Activated CD8-positive, alpha-beta T cell treated with anti-CD3 and anti-CD28 coated beads for 36 hours (primary cell): ENCODE results near the gene CKAP2L. TPM values are rescaled to one million over a fixed set of nuclear protein-coding genes. Genes with fewer than 3 reads are reported as not detected.

Source experiments
- ATAC-seq: fragments of 200-7000 bp; cut with Tn5 transposase; one replicate; pipeline ENCODE4 v1.10.0; 2021; ENCODE audit warnings: mild to moderate bottlenecking, moderate library complexity
- CTCF ChIA-PET: fragments of 350-600 bp; sonication (Branson Sonifier 250); formaldehyde crosslinking; loops from one replicate; lab custom pipeline; 2021; ENCODE audit warnings: antibody characterized with exemption; lab: Charles Lee
- POLR2A ChIA-PET: fragments of 350-600 bp; sonication (Branson Sonifier 250); formaldehyde crosslinking; loops from one replicate; lab custom pipeline; 2021; ENCODE audit warnings: antibody characterized with exemption; lab: Charles Lee
- DNase-seq: peaks from one replicate; pipeline ENCODE4 v3.0.0-alpha.2; 2020
- H3K27ac Mint-ChIP-seq: one replicate; pipeline ENCODE4 v1.8.0; 2021; ENCODE audit warnings: mild to moderate bottlenecking, mixed read lengths
- H3K27me3 Mint-ChIP-seq: one replicate; pipeline ENCODE4 v1.8.0; 2021; ENCODE audit warnings: mixed read lengths
- H3K36me3 Mint-ChIP-seq: one replicate; pipeline ENCODE4 v1.8.0; 2021; ENCODE audit warnings: low read depth, mixed read lengths
- H3K4me1 Mint-ChIP-seq: one replicate; pipeline ENCODE4 v1.8.0; 2021; ENCODE audit warnings: low read depth, mixed read lengths
- H3K4me3 Mint-ChIP-seq: one replicate; pipeline ENCODE4 v1.8.0; 2021; ENCODE audit warnings: mild to moderate bottlenecking, moderate library complexity, mixed read lengths
- H3K9me3 Mint-ChIP-seq: one replicate; pipeline ENCODE4 v1.8.0; 2021; ENCODE audit warnings: mixed read lengths
- intact Hi-C: fragments of 100-400 bp; cut with micrococcal nuclease; formaldehyde crosslinking; loops from one replicate; pipeline ENCODE4 v1.10.0; 2022
- total RNA-seq, 2 experiments: library from RNA; stranded (reverse); gene quantifications; one replicate each; pipeline ENCODE4 v1.2.3, GENCODE V29; 2021
- TF ChIP-seq, protein P1 (sequence below): fragments of 200-600 bp; IDR thresholded peaks from one replicate; pipeline ENCODE4 v1.8.0; 2022; ENCODE audit warnings: antibody characterized with exemption, mild to moderate bottlenecking

CKAP2L gene
- total RNA-seq, 2 experiments from 2014 or later = 24.5 to 30.5 TPM

GRCh38 chr2:112691881-112692281, 72.5 kb downstream of the CKAP2L start:
- intact Hi-C loops = loop anchor here (2.0 kb wide), 1 partner anchor 65 kb away; no protein-coding TSS in a partner anchor
- Mint-ChIP-seq H3K27ac (no peak overlapping the region), H3K27me3 (no peaks in the 10 kb centered on the region), H3K4me3 (no peak overlapping the region), H3K4me1 (peaks cover 29% of the 10 kb centered on the region), H3K9me3 (no peaks in the 10 kb centered on the region), H3K36me3 (no peaks in the 10 kb centered on the region)
- CTCF ChIA-PET = interaction anchor here (0.7 to 12.4 kb wide), 11 partner anchors 9 to 92 kb away, joined by 3 to 192 read pairs (median 7); partner anchors contain the start of gene SLC20A1
- ATAC-seq (no peak), DNase-seq (no peak)
- POLR2A ChIA-PET = interaction anchor here (0.8 to 2.7 kb wide), 6 partner anchors 8 to 111 kb away, joined by 3 to 10 read pairs (median 3); partner anchors contain the start of gene SLC20A1
- TF ChIP-seq, protein P1, sequence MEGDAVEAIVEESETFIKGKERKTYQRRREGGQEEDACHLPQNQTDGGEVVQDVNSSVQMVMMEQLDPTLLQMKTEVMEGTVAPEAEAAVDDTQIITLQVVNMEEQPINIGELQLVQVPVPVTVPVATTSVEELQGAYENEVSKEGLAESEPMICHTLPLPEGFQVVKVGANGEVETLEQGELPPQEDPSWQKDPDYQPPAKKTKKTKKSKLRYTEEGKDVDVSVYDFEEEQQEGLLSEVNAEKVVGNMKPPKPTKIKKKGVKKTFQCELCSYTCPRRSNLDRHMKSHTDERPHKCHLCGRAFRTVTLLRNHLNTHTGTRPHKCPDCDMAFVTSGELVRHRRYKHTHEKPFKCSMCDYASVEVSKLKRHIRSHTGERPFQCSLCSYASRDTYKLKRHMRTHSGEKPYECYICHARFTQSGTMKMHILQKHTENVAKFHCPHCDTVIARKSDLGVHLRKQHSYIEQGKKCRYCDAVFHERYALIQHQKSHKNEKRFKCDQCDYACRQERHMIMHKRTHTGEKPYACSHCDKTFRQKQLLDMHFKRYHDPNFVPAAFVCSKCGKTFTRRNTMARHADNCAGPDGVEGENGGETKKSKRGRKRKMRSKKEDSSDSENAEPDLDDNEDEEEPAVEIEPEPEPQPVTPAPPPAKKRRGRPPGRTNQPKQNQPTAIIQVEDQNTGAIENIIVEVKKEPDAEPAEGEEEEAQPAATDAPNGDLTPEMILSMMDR = no peak

DNA sequence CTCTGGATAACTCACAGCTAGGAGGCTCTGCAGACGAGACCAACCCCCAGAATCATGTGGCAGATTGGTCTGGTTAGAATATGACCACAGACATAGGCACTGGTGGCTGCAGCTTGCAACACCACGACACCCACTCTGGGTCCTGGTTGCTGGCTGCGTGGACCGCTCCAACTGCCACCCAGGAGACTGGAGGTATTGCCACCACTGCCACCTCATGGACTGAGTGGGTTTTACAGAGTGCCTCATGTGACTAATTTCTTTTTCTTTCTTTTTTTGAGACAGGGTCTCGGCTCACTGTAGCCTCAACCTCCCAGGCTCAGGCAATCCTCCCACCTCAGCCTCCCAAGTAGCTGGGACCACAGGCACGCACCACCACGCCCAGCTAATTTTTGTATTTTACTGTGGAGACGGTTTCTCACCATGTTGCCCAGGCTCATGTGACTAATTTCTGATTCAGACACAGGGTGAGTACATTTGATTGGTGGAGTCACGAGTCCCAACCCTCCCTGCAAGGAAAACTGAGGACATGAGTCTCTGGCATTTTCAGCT, 73.5 kb downstream of the CKAP2L start:
- ChIA-PET POLR2A (interaction anchor here (1.1 to 2.7 kb wide), 4 partner anchors 23 to 110 kb away, joined by 3 to 10 read pairs (median 5); no protein-coding TSS in a partner anchor), CTCF (interaction anchor here (0.7 to 12.4 kb wide), 19 partner anchors 9 to 125 kb away, joined by 3 to 192 read pairs (median 6); no protein-coding TSS in a partner anchor)
- Mint-ChIP-seq H3K27ac (no peak overlapping the region), H3K27me3 (no peaks in the 10 kb centered on the region), H3K4me3 (no peak overlapping the region), H3K36me3 (no peaks in the 10 kb centered on the region), H3K4me1 (peaks cover 29% of the 10 kb centered on the region), H3K9me3 (no peaks in the 10 kb centered on the region)
- DNase-seq = peak; percentile 81
- TF ChIP-seq, protein P1 = peak; percentile 71
- peak; percentile 65 for ATAC-seq
- intact Hi-C loops = loop anchor here (2.0 kb wide), 1 partner anchor 64 kb away; no protein-coding TSS in a partner anchor

DNA sequence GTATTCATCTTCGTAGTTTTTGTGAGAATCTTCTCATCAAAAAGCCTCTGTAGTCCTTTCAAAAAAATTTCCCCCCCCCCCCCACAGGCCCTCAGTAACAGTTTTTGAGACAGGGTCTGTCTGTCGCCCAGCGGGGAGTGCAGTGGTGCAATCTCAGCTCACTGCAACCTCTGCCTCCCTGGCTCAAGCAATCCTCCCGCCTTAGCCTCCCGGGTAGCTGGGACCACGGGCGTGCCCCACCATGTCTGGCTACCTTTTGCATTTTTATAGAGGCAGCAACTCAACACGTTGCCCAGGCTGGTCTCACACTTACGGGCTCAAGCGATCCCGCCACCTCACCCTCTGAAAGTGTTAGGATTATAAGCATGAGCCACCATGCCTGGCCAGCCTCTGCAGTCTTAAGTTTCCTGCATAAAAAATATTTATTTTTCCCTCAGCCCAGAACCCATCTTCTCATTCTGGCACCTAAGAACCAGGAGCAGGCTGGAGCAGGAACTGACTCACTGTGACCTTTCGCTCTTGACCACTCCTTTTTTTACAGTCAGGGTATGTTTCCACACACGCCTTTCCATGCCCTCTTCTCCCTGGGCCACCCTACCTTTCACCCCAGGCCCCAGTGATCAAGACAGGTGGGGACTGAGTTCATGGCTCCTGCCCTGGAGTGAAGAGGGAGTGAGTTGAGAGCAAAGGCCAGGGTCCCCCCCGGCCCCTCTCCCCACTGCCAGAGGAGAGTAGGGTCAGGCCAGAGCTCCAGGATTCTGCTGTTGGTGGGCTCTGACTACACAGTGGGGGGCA, 76.1 kb downstream of the CKAP2L start:
- ATAC-seq = no peak
- CTCF ChIA-PET = interaction anchor here (0.5 to 12.4 kb wide), 7 partner anchors 10 to 140 kb away, joined by 3 to 192 read pairs (median 3); no protein-coding TSS in a partner anchor
- no peaks in the 10 kb centered on the region for H3K27me3 Mint-ChIP-seq
- POLR2A ChIA-PET = no interaction called here
- H3K27ac Mint-ChIP-seq = no peak overlapping the region
- no peak for DNase-seq
- peaks cover 29% of the 10 kb centered on the region for H3K4me1 Mint-ChIP-seq
- TF ChIP-seq, protein P1 = no peak
- intact Hi-C loops = no loop called here
- H3K9me3 Mint-ChIP-seq = no peaks in the 10 kb centered on the region
- H3K4me3 Mint-ChIP-seq = no peak overlapping the region
- H3K36me3 Mint-ChIP-seq = no peaks in the 10 kb centered on the region

DNA sequence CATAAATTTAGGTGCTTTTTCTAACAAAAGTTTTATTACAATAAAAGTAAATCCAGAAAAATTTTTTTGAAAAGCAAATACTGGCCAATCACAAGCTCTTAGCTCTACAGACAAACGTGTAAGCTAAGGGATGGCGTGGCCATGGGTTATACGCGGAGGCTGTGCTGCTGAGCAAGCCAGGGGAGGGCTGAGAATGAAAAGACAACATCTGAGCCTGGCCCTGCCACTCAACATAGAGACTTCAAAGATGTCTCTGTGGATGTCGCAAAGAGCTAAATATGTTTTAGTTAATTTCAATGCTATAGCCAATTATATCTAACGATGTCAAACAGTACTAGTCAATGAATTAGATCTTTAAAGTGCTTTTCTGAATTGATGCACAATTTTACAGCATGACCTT, 76.9 kb downstream of the CKAP2L start:
- ChIA-PET CTCF (interaction anchor here (0.9 to 12.4 kb wide), 5 partner anchors 9 to 58 kb away, joined by 3 to 192 read pairs (median 5); no protein-coding TSS in a partner anchor), POLR2A (no interaction called here)
- no peaks in the 10 kb centered on the region for H3K27me3 Mint-ChIP-seq
- H3K27ac Mint-ChIP-seq = no peak overlapping the region
- peaks cover 21% of the 10 kb centered on the region for H3K4me1 Mint-ChIP-seq
- H3K9me3 Mint-ChIP-seq = no peaks in the 10 kb centered on the region
- H3K36me3 Mint-ChIP-seq = no peaks in the 10 kb centered on the region
- H3K4me3 Mint-ChIP-seq = no peak overlapping the region
- no peak for ATAC-seq
- no peak for DNase-seq
- TF ChIP-seq, protein P1 = no peak
- intact Hi-C loops = no loop called here

Other genes with a start within 250 kb of the CKAP2L start
- 10 to 100 TPM; 54.1 to 55.9 TPM for gene POLR1B, start 222.1 kb downstream of the CKAP2L start, total RNA-seq
- gene CHCHD5, start 180.0 kb downstream of the CKAP2L start, total RNA-seq = 10 to 100 TPM; 34.8 to 37.5 TPM
- 10 to 100 TPM; 52.7 to 52.8 TPM for gene SLC20A1, start 118.7 kb downstream of the CKAP2L start, total RNA-seq
- gene NT5DC4, start 43.6 kb downstream of the CKAP2L start, total RNA-seq = not detected
- under 1 TPM; 0.69 to 0.99 TPM for gene IL1A, start 19.9 kb upstream of the CKAP2L start, total RNA-seq
- gene IL1B, start 72.2 kb upstream of the CKAP2L start, total RNA-seq = not detected
- not detected for gene IL37, start 146.6 kb upstream of the CKAP2L start, total RNA-seq
- not detected for gene IL36G, start 213.4 kb upstream of the CKAP2L start, total RNA-seq
- not detected for gene IL36A, start 240.8 kb upstream of the CKAP2L start, total RNA-seq